ENCODE data around the gene SH3BP5L. TPM values are rescaled to one million over a fixed set of nuclear protein-coding genes. Genes with fewer than 3 reads are reported as not detected.

SH3BP5L gene
- total and polyA plus RNA-seq, 2 donors (not counting 1 experiment from before 2014, with no cell fraction given) = 19.2 to 36.5 TPM

DNA sequence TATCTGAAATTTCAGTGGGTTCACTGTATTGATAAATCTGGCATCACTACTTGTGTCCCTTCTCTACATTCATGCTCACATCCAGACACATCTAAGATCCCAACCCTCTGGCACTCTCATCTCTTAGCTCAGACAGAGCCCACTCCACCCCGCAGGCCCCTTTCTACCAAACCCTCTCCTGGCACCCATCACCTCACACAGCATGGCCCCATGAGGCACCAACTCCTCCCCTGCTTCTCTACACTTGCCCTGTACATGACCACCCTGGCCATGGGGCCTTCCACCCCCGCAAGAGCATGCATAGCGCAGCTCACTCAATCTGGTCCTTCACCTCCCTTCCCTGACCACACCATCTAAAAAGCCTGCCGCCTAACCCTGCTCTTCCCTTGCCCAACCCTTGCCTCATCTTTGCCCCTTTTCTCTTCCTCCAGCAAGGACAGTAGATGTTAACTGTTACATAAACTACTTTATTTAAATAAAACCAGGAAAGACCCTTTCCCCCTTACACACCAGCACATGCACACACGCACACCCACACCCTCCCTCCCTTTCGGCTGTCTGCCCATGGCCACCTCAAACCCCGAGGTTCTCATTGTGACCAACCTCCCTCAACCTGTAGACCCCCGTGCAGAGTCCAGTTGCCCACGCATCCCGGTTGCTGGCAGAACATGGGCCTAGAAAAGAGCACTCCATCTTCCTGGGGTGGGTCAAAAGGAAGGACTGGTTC, 15.6 kb downstream of the SH3BP5L start:
- H3K27me3 ChIP-seq (replicated peaks in 1 of 4; ENCODE audit: control extremely low read depth in 1 of 4, control insufficient read depth in 3 of 4, insufficient read depth in 4 of 4, low read length in 3 of 4) = no peaks in the 10 kb centered on the region
- no peak for ATAC-seq (ENCODE audit: low read depth)
- POLR2A ChIA-PET = no interaction called here

More for the DNA sequence above, 15.6 kb downstream of the SH3BP5L start:
- Histone ChIP-seq H3K9me3 (ENCODE audit: control extremely low read depth in 1 of 3, control insufficient read depth in 2 of 3, insufficient read depth in 1 of 3, low read length in 2 of 3) (peaks cover 0 to 14% (median 6%) of the 10 kb centered on the region in 3 donors), H3K9ac (ENCODE audit: low read length) (no peak overlapping the region), H3K36me3 (replicated peaks in 1 of 2; ENCODE audit: control extremely low read depth in 1 of 2, control insufficient read depth in 1 of 2, extremely low read depth in 1 of 2, insufficient read depth in 2 of 2, low read length in 1 of 2) (peaks cover 2 to 40% of the 10 kb centered on the region in 2 experiments), H3K27ac (ENCODE audit: low read length in 2 of 2) (no peak overlapping the region), H3K79me2 (ENCODE audit: control insufficient read depth, insufficient read depth, low read length) (peaks cover 11% of the 10 kb centered on the region), H3K4me1 (ENCODE audit: control insufficient read depth in 2 of 2, insufficient read depth in 2 of 2, low read length in 2 of 2) (peaks cover 31 to 33% of the 10 kb centered on the region in 2 donors), H2AFZ (ENCODE audit: insufficient read depth, low read depth, low read length, poor library complexity, severe bottlenecking) (no peak overlapping the region), H3K4me2 (replicated peaks; ENCODE audit: low read depth, low read length, poor library complexity, severe bottlenecking) (peak overlapping the region; percentile 30), H4K20me1 (ENCODE audit: control insufficient read depth, insufficient read depth, low read length, poor library complexity, severe bottlenecking) (no peaks in the 10 kb centered on the region), H3K4me3 (ENCODE audit: control extremely low read depth in 1 of 5, extremely low read depth in 1 of 5, insufficient read depth in 1 of 5, low read depth in 2 of 5, low read length in 4 of 5) (no peak overlapping the region)
- intact Hi-C loops (cut with micrococcal nuclease) = no loop called here
- H3K4me1 Mint-ChIP-seq = peaks cover 33% of the 10 kb centered on the region
- H3K27ac Mint-ChIP-seq = peak overlapping the region; percentile 47
- WGBS (ENCODE audit: insufficient coverage) = 72% methylated on average over 8 of the region's 10 CpGs
- H3K9me3 Mint-ChIP-seq (ENCODE audit: insufficient read depth) = no peaks in the 10 kb centered on the region
- no peaks in the 10 kb centered on the region for H3K27me3 Mint-ChIP-seq
- peak; percentile 3 for DNase-seq
- no peak overlapping the region for H3K4me3 Mint-ChIP-seq
- CTCF ChIA-PET = interaction anchor here (1.0 to 7.6 kb wide), 3 partner anchors 23 to 187 kb away, joined by 3 to 274 read pairs (median 7); partner anchors contain the start of gene OR14I1
- TF ChIP-seq CTCF (IDR thresholded peaks at IDR 0.05) (no peak), EZH2 (IDR thresholded peaks at IDR 0.05; ENCODE audit: borderline replicate concordance, insufficient read depth, low read depth, low read length, poor library complexity, severe bottlenecking) (no peak)

Measured in B cell (primary cell).